ENCODE data around the gene ARMC9. TPM values are rescaled to one million over a fixed set of nuclear protein-coding genes. Genes with fewer than 3 reads are reported as not detected.

Gene ARMC9
- total and polyA plus RNA-seq, 2 experiments from 2014 or later: 15.1 to 17.3 TPM

DNA sequence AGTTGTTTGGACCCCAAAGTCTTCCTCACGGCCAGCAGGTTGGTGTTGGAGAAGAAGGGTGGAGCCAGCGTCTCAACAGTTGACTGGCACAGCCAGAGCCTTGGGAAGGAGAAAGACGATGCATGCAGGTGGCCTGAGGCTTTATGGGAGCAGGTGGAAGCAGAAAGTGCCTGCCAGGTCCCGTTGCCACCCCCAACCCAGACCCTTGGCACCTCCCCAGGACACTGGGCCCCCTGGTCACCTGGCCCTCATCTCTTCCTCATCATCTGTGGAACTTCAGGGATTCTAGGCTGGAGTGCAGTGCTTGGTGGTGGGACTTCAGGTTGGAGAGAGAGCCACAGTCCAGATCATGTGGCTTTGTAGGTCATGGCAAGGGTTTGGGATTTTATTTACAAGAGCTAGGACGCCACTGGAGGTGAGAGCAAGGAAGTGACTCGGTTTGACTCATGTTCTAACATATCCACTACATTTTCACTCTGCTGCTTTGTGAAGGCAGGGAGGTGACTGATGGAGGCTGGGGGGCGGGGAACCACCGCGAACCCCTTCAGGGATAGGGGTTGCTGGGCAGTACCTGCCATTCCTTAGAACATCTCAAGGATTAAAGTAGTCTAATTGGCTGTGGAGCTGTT is 134.6 kb downstream of the ARMC9 start:
- H3K4me2 ChIP-seq (ENCODE audit: unreplicated experiment): no peak overlapping the region
- no peak for TF ChIP-seq EZH2phosphoT487 (IDR thresholded peaks at IDR 0.05; ENCODE audit: insufficient read depth, low read depth)
- no peaks in the 10 kb centered on the region for H3K79me2 ChIP-seq (ENCODE audit: insufficient read depth)
- H3K9me3 ChIP-seq (ENCODE audit: low read depth): no peaks in the 10 kb centered on the region
- H3K9me2 ChIP-seq (ENCODE audit: insufficient read depth): no peaks in the 10 kb centered on the region
- WGBS, 2 experiments (ENCODE audit: low coverage in 1 of 2, low lambda C conversion rate in 2 of 2, missing lambda C conversion rate in 2 of 2): 83 to 90% methylated on average over 9 of the region's 9 CpGs
- H3K4me1 ChIP-seq (ENCODE audit: insufficient read depth): no peaks in the 10 kb centered on the region
- peak; percentile 19 for DNase-seq
- no peak overlapping the region for H3K9ac ChIP-seq
- H3K27ac ChIP-seq: no peak overlapping the region
- in situ Hi-C loops (cut with MboI): no loop called here
- H3K4me3 ChIP-seq: no peak overlapping the region
- H2AFZ ChIP-seq: no peak overlapping the region
- H3F3A ChIP-seq (ENCODE audit: insufficient read depth): no peaks in the 10 kb centered on the region
- no peaks in the 10 kb centered on the region for H4K20me1 ChIP-seq (ENCODE audit: insufficient read depth)
- H3K36me3 ChIP-seq (ENCODE audit: low read depth): no peaks in the 10 kb centered on the region
- no peaks in the 10 kb centered on the region for H3K27me3 ChIP-seq (replicated peaks; ENCODE audit: insufficient read depth)

DNA sequence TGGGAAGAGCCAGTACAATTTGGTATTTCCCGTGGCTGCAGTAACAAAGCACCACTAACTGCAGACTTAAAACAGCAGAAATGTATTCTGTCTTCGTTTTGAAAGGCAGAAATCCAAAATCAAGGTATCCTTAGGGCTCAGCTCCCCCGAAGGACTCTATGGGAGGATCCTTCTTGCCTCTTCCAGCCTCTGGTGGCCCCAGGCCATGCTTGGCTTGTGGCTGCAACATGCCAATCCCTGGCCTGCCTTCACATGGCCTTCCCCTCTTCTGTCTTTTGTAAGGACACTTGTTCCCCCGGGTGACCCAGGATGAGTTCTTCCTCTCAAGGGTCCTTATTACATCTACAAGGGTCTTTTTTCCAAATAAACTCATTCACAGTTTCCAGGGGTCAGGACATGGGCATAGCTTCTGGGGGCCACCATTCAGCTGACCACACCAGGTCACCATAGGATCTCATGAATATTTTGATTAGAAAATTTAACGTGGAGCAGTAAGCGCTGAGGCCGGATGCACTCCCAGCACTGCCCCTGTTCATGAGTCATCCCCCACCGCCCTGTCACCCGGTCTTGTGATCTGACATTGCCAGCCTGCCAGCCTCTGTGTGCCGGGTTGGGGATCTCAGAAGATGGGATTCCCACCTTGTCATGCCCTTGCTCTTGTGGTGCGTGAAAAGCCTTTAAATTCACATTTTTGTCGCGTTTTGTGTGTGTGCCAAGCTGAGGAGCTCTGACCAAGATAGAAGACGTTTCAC is 135.9 kb downstream of the ARMC9 start:
- DNase-seq: no peak

DNA sequence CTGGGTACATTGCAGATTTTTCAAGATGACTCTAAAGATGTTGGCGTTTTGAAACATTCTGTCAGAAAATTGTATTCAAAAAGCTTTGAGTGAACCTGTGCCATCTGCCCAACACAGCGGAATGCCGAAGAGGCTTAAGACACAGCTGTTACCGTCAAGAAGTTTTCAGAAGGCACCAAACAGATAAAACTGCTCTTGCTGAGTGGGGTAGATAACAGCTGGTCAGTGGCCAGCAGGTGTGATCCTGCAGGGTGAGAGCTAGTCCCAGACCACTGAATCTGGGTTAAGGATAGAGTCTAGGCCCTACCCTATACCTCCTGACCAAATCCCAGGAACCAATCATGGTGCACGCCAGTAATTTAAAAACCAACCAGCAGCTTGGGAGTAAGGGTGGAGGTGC is 136.6 kb downstream of the ARMC9 start:
- no peak for DNase-seq
- no peaks in the 10 kb centered on the region for H3K9me3 ChIP-seq (ENCODE audit: low read depth)
- in situ Hi-C loops (cut with MboI): no loop called here

More for the DNA sequence above, 135.9 kb downstream of the ARMC9 start:
- H3K9me3 ChIP-seq (ENCODE audit: low read depth): no peaks in the 10 kb centered on the region
- no peaks in the 10 kb centered on the region for H3K27me3 ChIP-seq (replicated peaks; ENCODE audit: insufficient read depth)
- H3K4me3 ChIP-seq: no peak overlapping the region
- H3K4me2 ChIP-seq (ENCODE audit: unreplicated experiment): no peak overlapping the region
- H3K27ac ChIP-seq: no peak overlapping the region
- 86 to 89% methylated on average over 14 of the region's 14 CpGs for WGBS, 2 experiments (ENCODE audit: low coverage in 1 of 2, low lambda C conversion rate in 2 of 2, missing lambda C conversion rate in 2 of 2)
- no peaks in the 10 kb centered on the region for H3K79me2 ChIP-seq (ENCODE audit: insufficient read depth)
- no peak overlapping the region for H2AFZ ChIP-seq
- no peaks in the 10 kb centered on the region for H3K4me1 ChIP-seq (ENCODE audit: insufficient read depth)
- no peak overlapping the region for H3K9ac ChIP-seq
- no peaks in the 10 kb centered on the region for H3K36me3 ChIP-seq (ENCODE audit: low read depth)
- H3K9me2 ChIP-seq (ENCODE audit: insufficient read depth): no peaks in the 10 kb centered on the region
- in situ Hi-C loops (cut with MboI): no loop called here
- TF ChIP-seq EZH2phosphoT487 (IDR thresholded peaks at IDR 0.05; ENCODE audit: insufficient read depth, low read depth): no peak
- TF ChIP-seq EZH2 (IDR thresholded peaks at IDR 0.05; ENCODE audit: insufficient read depth, poor library complexity, severe bottlenecking): no peak
- no peaks in the 10 kb centered on the region for H4K20me1 ChIP-seq (ENCODE audit: insufficient read depth)
- H3F3A ChIP-seq (ENCODE audit: insufficient read depth): no peaks in the 10 kb centered on the region

GRCh38 chr2:231335591-231335990 is 137.2 kb downstream of the ARMC9 start:
- Histone ChIP-seq H3K9ac (no peak overlapping the region), H3K27me3 (replicated peaks; ENCODE audit: insufficient read depth) (no peaks in the 10 kb centered on the region), H3K9me2 (ENCODE audit: insufficient read depth) (no peaks in the 10 kb centered on the region), H3K9me3 (ENCODE audit: low read depth) (no peaks in the 10 kb centered on the region), H2AFZ (no peak overlapping the region), H3K27ac (no peak overlapping the region), H3K4me1 (ENCODE audit: insufficient read depth) (no peaks in the 10 kb centered on the region), H4K20me1 (ENCODE audit: insufficient read depth) (no peaks in the 10 kb centered on the region), H3K4me3 (no peak overlapping the region), H3F3A (ENCODE audit: insufficient read depth) (no peaks in the 10 kb centered on the region), H3K36me3 (ENCODE audit: low read depth) (no peaks in the 10 kb centered on the region), H3K4me2 (ENCODE audit: unreplicated experiment) (no peak overlapping the region), H3K79me2 (ENCODE audit: insufficient read depth) (no peaks in the 10 kb centered on the region)
- in situ Hi-C loops (cut with MboI): no loop called here
- DNase-seq: no peak
- no peak for TF ChIP-seq EZH2 (IDR thresholded peaks at IDR 0.05; ENCODE audit: insufficient read depth, poor library complexity, severe bottlenecking)
- no peak for TF ChIP-seq EZH2phosphoT487 (IDR thresholded peaks at IDR 0.05; ENCODE audit: insufficient read depth, low read depth)
- 93 to 94% methylated on average over 13 of the region's 13 CpGs for WGBS, 2 experiments (ENCODE audit: low coverage in 1 of 2, low lambda C conversion rate in 2 of 2, missing lambda C conversion rate in 2 of 2)

More for the DNA sequence above, 136.6 kb downstream of the ARMC9 start:
- no peaks in the 10 kb centered on the region for H4K20me1 ChIP-seq (ENCODE audit: insufficient read depth)
- TF ChIP-seq EZH2phosphoT487 (IDR thresholded peaks at IDR 0.05; ENCODE audit: insufficient read depth, low read depth) (no peak), EZH2 (IDR thresholded peaks at IDR 0.05; ENCODE audit: insufficient read depth, poor library complexity, severe bottlenecking) (no peak)
- H3K9ac ChIP-seq: no peak overlapping the region
- H3K4me1 ChIP-seq (ENCODE audit: insufficient read depth): no peaks in the 10 kb centered on the region
- H3K27ac ChIP-seq: no peak overlapping the region
- no peaks in the 10 kb centered on the region for H3K9me2 ChIP-seq (ENCODE audit: insufficient read depth)
- H3F3A ChIP-seq (ENCODE audit: insufficient read depth): no peaks in the 10 kb centered on the region
- no peaks in the 10 kb centered on the region for H3K79me2 ChIP-seq (ENCODE audit: insufficient read depth)
- no peaks in the 10 kb centered on the region for H3K27me3 ChIP-seq (replicated peaks; ENCODE audit: insufficient read depth)
- H2AFZ ChIP-seq: no peak overlapping the region
- H3K4me2 ChIP-seq (ENCODE audit: unreplicated experiment): no peak overlapping the region
- 97 to 100% methylated on average over 5 of the region's 5 CpGs for WGBS, 2 experiments (ENCODE audit: low coverage in 1 of 2, low lambda C conversion rate in 2 of 2, missing lambda C conversion rate in 2 of 2)
- H3K4me3 ChIP-seq: no peak overlapping the region
- H3K36me3 ChIP-seq (ENCODE audit: low read depth): no peaks in the 10 kb centered on the region
